NCI-H748 treated with DMSO at 0.1 percent for 48 hours (cell line): ENCODE results near the gene THAP7.

Experiments used
- DNase-seq: peaks from one replicate; lab custom pipeline; 2025; lab: John Stamatoyannopoulos, UW

The THAP7 gene

GRCh38 chr22:20993304-20994127 lies 8.4 kb downstream of the THAP7 start:
- no peak for DNase-seq

- DNase-seq, result no peak
Measured at GRCh38 chr22:20992456-20993303, 9.2 kb downstream of the THAP7 start.

- DNase-seq, result no peak
Measured at GRCh38 chr22:20992056-20992442, 9.9 kb downstream of the THAP7 start.

- DNase-seq, result no peak
Measured at GRCh38 chr22:20991252-20992055, 10.5 kb downstream of the THAP7 start.

GRCh38 chr22:20990184-20991180 lies 11.4 kb downstream of the THAP7 start:
- no peak for DNase-seq

- DNase-seq, result no peak
Measured at GRCh38 chr22:20989323-20990138, 12.4 kb downstream of the THAP7 start.

- no peak for DNase-seq
Measured at GRCh38 chr22:20988573-20989322, 13.2 kb downstream of the THAP7 start.

- no peak for DNase-seq
Measured at GRCh38 chr22:20987375-20987774, 14.5 kb downstream of the THAP7 start.

- no peak for DNase-seq
Measured at GRCh38 chr22:20986365-20986764, 15.6 kb downstream of the THAP7 start.

- no peak for DNase-seq
Measured at GRCh38 chr22:20985720-20986119, 16.2 kb downstream of the THAP7 start.

GRCh38 chr22:20983081-20983771 lies 18.7 kb downstream of the THAP7 start:
- no peak for DNase-seq

- no peak for DNase-seq
Measured at GRCh38 chr22:20982563-20982882, 19.4 kb downstream of the THAP7 start.

GRCh38 chr22:20981787-20982562 lies 19.9 kb downstream of the THAP7 start, which contains the start of gene LZTR1:
Gene LZTR1 (plus strand): TSS chr22:20982297. CDS start chr22:20982372, 75 bp downstream.
- no peak for DNase-seq

GRCh38 chr22:20980938-20981722 lies 20.8 kb downstream of the THAP7 start:
- DNase-seq, result no peak

GRCh38 chr22:20980523-20980922 lies 21.4 kb downstream of the THAP7 start:
- DNase-seq, result no peak

- no peak for DNase-seq
Measured at GRCh38 chr22:20979940-20980453, 21.9 kb downstream of the THAP7 start.

GRCh38 chr22:20979243-20979809 lies 22.6 kb downstream of the THAP7 start:
- DNase-seq, result no peak
